OCI-LY1 (cell line): Measurements from ENCODE around the gene NPAS3.

Experiments
- H2AFZ ChIP-seq: fragments of 200-600 bp; sonication (generic), shearing (Covaris generic); 2 replicates; pipeline ENCODE4 v1.6.0; 2014; ENCODE audit warnings: antibody characterized with exemption, mild to moderate bottlenecking, low read length
- H3F3A ChIP-seq: fragments of 200-600 bp; sonication (generic), shearing (Covaris generic); 2 replicates; pipeline ENCODE4 v1.6.0; 2014; ENCODE audit warnings: mild to moderate bottlenecking, antibody characterized with exemption, low read length, moderate library complexity; ENCODE audit not compliant: insufficient read depth
- H3K27ac ChIP-seq: fragments of 200-600 bp; sonication (generic); 2 replicates; pipeline ENCODE4 v1.5.1; 2014; ENCODE audit warnings: low read length, mixed run types, mild to moderate bottlenecking, low read depth; ENCODE audit not compliant: poor library complexity, severe bottlenecking
- H3K27me3 ChIP-seq: fragments of 200-600 bp; sonication (generic); 2 replicates; pipeline ENCODE4 v1.6.0; 2014; ENCODE audit warnings: antibody characterized with exemption, mild to moderate bottlenecking, low read length, moderate library complexity; ENCODE audit not compliant: insufficient read depth
- H3K36me3 ChIP-seq: fragments of 200-600 bp; sonication (generic); 2 replicates; pipeline ENCODE4 v1.6.1; 2014; ENCODE audit warnings: mild to moderate bottlenecking, antibody characterized with exemption, low read length, moderate library complexity, mixed read lengths; ENCODE audit not compliant: insufficient read depth
- H3K4me1 ChIP-seq: fragments of 200-600 bp; sonication (generic); 2 replicates; pipeline ENCODE4 v1.5.1; 2014; ENCODE audit warnings: mild to moderate bottlenecking, low read length, moderate library complexity; ENCODE audit not compliant: insufficient read depth, severe bottlenecking
- H3K4me2 ChIP-seq: fragments of 200-600 bp; sonication (generic), shearing (Covaris generic); 2 replicates; pipeline ENCODE4 v1.6.1; 2014; ENCODE audit warnings: low read length
- H3K4me3 ChIP-seq: fragments of 200-600 bp; sonication (generic); 2 replicates; pipeline ENCODE4 v1.5.1; 2014; ENCODE audit warnings: low read length, low read depth, mild to moderate bottlenecking, mixed read lengths; ENCODE audit not compliant: poor library complexity, severe bottlenecking
- H3K79me2 ChIP-seq: fragments of 200-600 bp; shearing (Covaris generic); 2 replicates; pipeline ENCODE4 v1.6.1; 2016; ENCODE audit warnings: mixed run types, low read length, mixed read lengths; ENCODE audit not compliant: insufficient read depth
- H3K9ac ChIP-seq: fragments of 200-600 bp; sonication (generic), shearing (Covaris generic); 2 replicates; pipeline ENCODE4 v1.6.1; 2014; ENCODE audit warnings: mild to moderate bottlenecking, low read length, mixed read lengths
- H3K9me2 ChIP-seq: fragments of 200-600 bp; sonication (generic), shearing (Covaris generic); 2 replicates; pipeline ENCODE4 v1.6.1; 2014; ENCODE audit warnings: low read depth, mild to moderate bottlenecking, low read length, mixed read lengths
- H3K9me3 ChIP-seq: fragments of 200-600 bp; shearing (Covaris generic); 2 replicates; pipeline ENCODE4 v1.6.1; 2014; ENCODE audit warnings: low read length, mixed read lengths
- H4K20me1 ChIP-seq: fragments of 200-600 bp; sonication (generic), shearing (Covaris generic); 2 replicates; pipeline ENCODE4 v1.6.0; 2016; ENCODE audit warnings: mild to moderate bottlenecking, low read length; ENCODE audit not compliant: insufficient read depth
- CTCF ChIP-seq: fragments of 200-600 bp; sonication (generic), shearing (Covaris generic); IDR thresholded peaks from 2 replicates; pipeline ENCODE4 v1.5.1; 2017; ENCODE audit warnings: mild to moderate bottlenecking, antibody characterized with exemption, low read length, moderate library complexity, mixed read lengths
- EZH2 ChIP-seq: fragments of 200-600 bp; sonication (generic), shearing (Covaris generic); IDR thresholded peaks from 2 replicates; pipeline ENCODE4 v1.8.0; 2017; ENCODE audit warnings: borderline replicate concordance, mixed run types, mild to moderate bottlenecking, antibody characterized with exemption, low read length, moderate library complexity, mixed read lengths

The NPAS3 gene

GRCh38 chr14:33670235-33670634, 731.6 kb downstream of the NPAS3 start:
- TF ChIP-seq EZH2 (no peak), CTCF (no peak)
- no peak overlapping the region for H3K27ac ChIP-seq
- no peaks in the 10 kb centered on the region for H3K4me1 ChIP-seq
- no peaks in the 10 kb centered on the region for H3K9me3 ChIP-seq
- H3F3A ChIP-seq = no peaks in the 10 kb centered on the region
- H3K27me3 ChIP-seq = no peaks in the 10 kb centered on the region
- H2AFZ ChIP-seq = no peak overlapping the region
- no peaks in the 10 kb centered on the region for H4K20me1 ChIP-seq
- no peaks in the 10 kb centered on the region for H3K9me2 ChIP-seq
- H3K36me3 ChIP-seq = no peaks in the 10 kb centered on the region
- no peak overlapping the region for H3K9ac ChIP-seq
- no peak overlapping the region for H3K4me2 ChIP-seq
- H3K79me2 ChIP-seq = no peaks in the 10 kb centered on the region
- H3K4me3 ChIP-seq = no peak overlapping the region

- no peaks in the 10 kb centered on the region for H3F3A ChIP-seq
- H4K20me1 ChIP-seq = no peaks in the 10 kb centered on the region
- no peaks in the 10 kb centered on the region for H3K9me2 ChIP-seq
- no peaks in the 10 kb centered on the region for H3K27me3 ChIP-seq
- H3K79me2 ChIP-seq = no peaks in the 10 kb centered on the region
- H3K27ac ChIP-seq = no peak overlapping the region
- H3K4me3 ChIP-seq = no peak overlapping the region
- no peaks in the 10 kb centered on the region for H3K36me3 ChIP-seq
- no peak for TF ChIP-seq EZH2
- TF ChIP-seq CTCF = no peak
- H3K4me1 ChIP-seq = no peaks in the 10 kb centered on the region
- H3K9me3 ChIP-seq = no peaks in the 10 kb centered on the region
- H3K4me2 ChIP-seq = no peak overlapping the region
- no peak overlapping the region for H2AFZ ChIP-seq
- no peak overlapping the region for H3K9ac ChIP-seq
Measured at GRCh38 chr14:33671556-33671955, 732.9 kb downstream of the NPAS3 start.

GRCh38 chr14:33674927-33675326, 736.2 kb downstream of the NPAS3 start:
- TF ChIP-seq CTCF (no peak), EZH2 (no peak)
- Histone ChIP-seq H3K36me3 (no peaks in the 10 kb centered on the region), H3F3A (no peaks in the 10 kb centered on the region), H3K79me2 (no peaks in the 10 kb centered on the region), H2AFZ (no peak overlapping the region), H4K20me1 (no peaks in the 10 kb centered on the region), H3K9me3 (no peaks in the 10 kb centered on the region), H3K4me3 (no peak overlapping the region), H3K9me2 (no peaks in the 10 kb centered on the region), H3K4me1 (no peaks in the 10 kb centered on the region), H3K4me2 (no peak overlapping the region), H3K9ac (no peak overlapping the region), H3K27me3 (no peaks in the 10 kb centered on the region), H3K27ac (no peak overlapping the region)
